Endothelial cell of umbilical vein (primary cell): ENCODE data around the gene BCL10. TPM values are rescaled to one million over a fixed set of nuclear protein-coding genes. Genes with fewer than 3 reads are reported as not detected.

ENCODE experiments used
- BruUV-seq: library from RNA; stranded (reverse); fragments of 400-500 nt; replicated peaks from 2 replicates; lab custom pipeline; 2021; lab: Mats Ljungman, UMichigan
- CTCF ChIA-PET: fragments of 300-600, 350-600 bp; sonication (Branson Sonifier 250); formaldehyde crosslinking; loops from one replicate; lab custom pipeline; 2021; ENCODE audit warnings: antibody characterized with exemption, inconsistent platforms; lab: Charles Lee
- POLR2A ChIA-PET: fragments of 300-600, 350-600 bp; sonication (Branson Sonifier 250); formaldehyde crosslinking; loops from one replicate; lab custom pipeline; 2021; ENCODE audit warnings: antibody characterized with exemption, inconsistent platforms; lab: Charles Lee
- DNase-seq: peaks from one replicate; pipeline ENCODE4 v3.0.0-alpha.2; 2011; ENCODE audit warnings: low read depth, low spot score
- FAIRE-seq: peaks from 2 replicates; lab custom pipeline; 2011; peaks lifted over from hg19 to GRCh38; lab: Jason Lieb, UNC
- H2AFZ ChIP-seq: 2 replicates; pipeline ENCODE4 v1.6.0; 2012; ENCODE audit warnings: low read depth, low read length, control low read depth, inconsistent platforms
- H3K27ac ChIP-seq: 2 replicates; pipeline ENCODE4 v1.5.1; 2011; ENCODE audit warnings: low read depth, mild to moderate bottlenecking, control low read depth, low read length, moderate library complexity; ENCODE audit not compliant: insufficient read depth
- H3K27me3 ChIP-seq, 2 experiments: 2 replicates each; pipeline versions ENCODE4 v1.6.0 to v1.6.1; 2011; ENCODE audit warnings: low read length in 2 of 2, mixed read lengths in 1 of 2; ENCODE audit not compliant: control insufficient read depth in 2 of 2, insufficient read depth in 2 of 2
- H3K36me3 ChIP-seq, 2 experiments: 2 replicates in 1 of 2; 3 replicates in 1 of 2; pipeline ENCODE4 v1.5.1; 2011; ENCODE audit warnings: low read length in 2 of 2, mild to moderate bottlenecking in 1 of 2, moderate library complexity in 1 of 2; ENCODE audit not compliant: control insufficient read depth in 2 of 2, insufficient read depth in 2 of 2; ENCODE audit errors: extremely low read depth in 1 of 2
- H3K4me1 ChIP-seq: 3 replicates; pipeline ENCODE4 v1.5.1; 2011; ENCODE audit warnings: mild to moderate bottlenecking, low read length; ENCODE audit not compliant: control insufficient read depth, insufficient read depth; ENCODE audit errors: extremely low read depth
- H3K4me2 ChIP-seq: 2 replicates; pipeline ENCODE4 v1.6.1; 2011; ENCODE audit warnings: low read length, control low read depth, mixed read lengths; ENCODE audit not compliant: insufficient read depth
- H3K4me3 ChIP-seq, 3 experiments: fragments of 200-600 bp in 1 of 3; sonication (generic), shearing (Covaris generic) in 1 of 3; replicated peaks in 1 of 3; 2 replicates each; pipeline ENCODE4 v1.5.1; 2011 to 2016; ENCODE audit warnings: control low read depth in 3 of 3, low read length in 3 of 3, mild to moderate bottlenecking in 2 of 3, inconsistent platforms in 1 of 3, low read depth in 1 of 3, moderate library complexity in 1 of 3; ENCODE audit not compliant: insufficient read depth in 1 of 3
- H3K79me2 ChIP-seq: 2 replicates; pipeline ENCODE4 v1.6.0; 2012; ENCODE audit warnings: low read length, inconsistent platforms; ENCODE audit not compliant: control insufficient read depth, insufficient read depth
- H3K9ac ChIP-seq: replicated peaks from 2 replicates; pipeline ENCODE3; 2011; ENCODE audit warnings: low read length, control low read depth; ENCODE audit not compliant: insufficient read depth; ENCODE audit errors: extremely low read depth
- H3K9me1 ChIP-seq: replicated peaks from 3 replicates; pipeline ENCODE4 v1.6.0; 2011; ENCODE audit warnings: mild to moderate bottlenecking, low read length; ENCODE audit not compliant: control insufficient read depth, insufficient read depth; ENCODE audit errors: extremely low read depth
- H3K9me3 ChIP-seq: replicated peaks from 2 replicates; pipeline ENCODE4 v1.5.1; 2012; ENCODE audit warnings: low read length, inconsistent platforms; ENCODE audit not compliant: control insufficient read depth, insufficient read depth
- H4K20me1 ChIP-seq: replicated peaks from 2 replicates; pipeline ENCODE3; 2011; ENCODE audit warnings: mild to moderate bottlenecking, low read length; ENCODE audit not compliant: control insufficient read depth, insufficient read depth; ENCODE audit errors: extremely low read depth
- EZH2 ChIP-seq: IDR thresholded peaks from 2 replicates; pipeline ENCODE4 v1.6.1; 2012; ENCODE audit warnings: borderline replicate concordance, low read depth, mild to moderate bottlenecking, moderate library complexity, low read length, inconsistent platforms; ENCODE audit not compliant: severe bottlenecking
- FOS ChIP-seq: IDR thresholded peaks from 2 replicates; pipeline ENCODE4 v1.6.1; 2011; ENCODE audit warnings: mild to moderate bottlenecking, low read length, moderate library complexity, borderline replicate concordance; ENCODE audit not compliant: insufficient read depth
- GATA2 ChIP-seq: IDR thresholded peaks from 2 replicates; pipeline ENCODE4 v1.7.0; 2011; ENCODE audit warnings: low read depth, mild to moderate bottlenecking, moderate library complexity, mixed read lengths, low read length; ENCODE audit not compliant: insufficient read length, insufficient read depth
- JUN ChIP-seq: IDR thresholded peaks from 2 replicates; pipeline ENCODE4 v1.6.1; 2011; ENCODE audit warnings: borderline replicate concordance, low read depth; ENCODE audit not compliant: insufficient read length, insufficient read depth
- MYC ChIP-seq: IDR thresholded peaks from one replicate; pipeline ENCODE4 v1.6.1; 2011; ENCODE audit warnings: mild to moderate bottlenecking, low read depth, low read length
- POLR2A ChIP-seq: IDR thresholded peaks from 2 replicates; pipeline ENCODE4 v1.6.1; 2012; ENCODE audit warnings: low read depth, mild to moderate bottlenecking, control low read depth, low read length
- POLR2AphosphoS5 ChIP-seq: IDR thresholded peaks from 2 replicates; pipeline ENCODE4 v1.6.1; 2012; ENCODE audit warnings: low read depth, mild to moderate bottlenecking, control low read depth, low read length, moderate library complexity; ENCODE audit not compliant: insufficient read depth
- dilution Hi-C: fragments of 300-500 bp; cut with MboI; formaldehyde crosslinking; loops from one replicate; pipeline ENCODE4 v1.15.0; 2019; ENCODE audit warnings: low sequenced_read_pairs; ENCODE audit not compliant: extremely low pct_ligation_motif_present
- intact Hi-C: fragments of 100-400 bp; cut with micrococcal nuclease; formaldehyde crosslinking; loops from one replicate; pipeline ENCODE4 v1.10.0; 2022
- polyA plus RNA-seq, 4 experiments: library from polyadenylated mRNA; depleted of rRNA in 3 of 4; stranded (reverse) in 3 of 4; unstranded in 1 of 4; fragments of >200 nt; gene quantifications; 2 replicates each; pipeline versions ENCODE4 v1.2.1 to v1.2.3, GENCODE V29; 2011 to 2012; ENCODE audit warnings: missing spikeins in 1 of 4
- total RNA-seq: library from RNA; stranded (reverse); gene quantifications from 2 replicates; pipeline ENCODE4 v1.2.3, GENCODE V29; 2021
- TF ChIP-seq, protein P1 (sequence below): IDR thresholded peaks from 2 replicates; pipeline ENCODE4 v1.6.1; 2011; ENCODE audit not compliant: insufficient read depth, insufficient read length
- TF ChIP-seq, protein P2 (sequence below), 2 donors: IDR thresholded peaks; 1 replicate in 1 of 2; 2 replicates in 1 of 2; pipeline ENCODE4 v1.5.1; 2011; ENCODE audit warnings: low read length in 2 of 2, mild to moderate bottlenecking in 2 of 2, moderate library complexity in 2 of 2, control low read depth in 1 of 2, inconsistent platforms in 1 of 2, low read depth in 1 of 2; ENCODE audit not compliant: insufficient read depth in 1 of 2; ENCODE audit errors: extremely low read depth in 1 of 2

The BCL10 gene
- total and polyA plus RNA-seq, 2 donors (not counting 3 experiments of a cell fraction or from before 2014, with no cell fraction given), result 16.1 to 78.6 TPM

- Histone ChIP-seq H3K9me3 (no peaks in the 10 kb centered on the region), H3K27ac (no peak overlapping the region), H2AFZ (no peak overlapping the region), H3K4me1 (peaks cover 13% of the 10 kb centered on the region), H3K79me2 (no peaks in the 10 kb centered on the region), H3K36me3 (no peaks in the 10 kb centered on the region), H3K9ac (no peak overlapping the region), H3K9me1 (no peaks in the 10 kb centered on the region), H3K4me3 (no peak overlapping the region), H4K20me1 (no peaks in the 10 kb centered on the region), H3K4me2 (no peak overlapping the region), H3K27me3 (no peaks in the 10 kb centered on the region)
- TF ChIP-seq FOS (no peak), POLR2AphosphoS5 (no peak), EZH2 (no peak), GATA2 (no peak), POLR2A (no peak), MYC (no peak), JUN (no peak)
- TF ChIP-seq, protein P1, sequence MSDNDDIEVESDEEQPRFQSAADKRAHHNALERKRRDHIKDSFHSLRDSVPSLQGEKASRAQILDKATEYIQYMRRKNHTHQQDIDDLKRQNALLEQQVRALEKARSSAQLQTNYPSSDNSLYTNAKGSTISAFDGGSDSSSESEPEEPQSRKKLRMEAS, result no peak
- TF ChIP-seq, protein P2, sequence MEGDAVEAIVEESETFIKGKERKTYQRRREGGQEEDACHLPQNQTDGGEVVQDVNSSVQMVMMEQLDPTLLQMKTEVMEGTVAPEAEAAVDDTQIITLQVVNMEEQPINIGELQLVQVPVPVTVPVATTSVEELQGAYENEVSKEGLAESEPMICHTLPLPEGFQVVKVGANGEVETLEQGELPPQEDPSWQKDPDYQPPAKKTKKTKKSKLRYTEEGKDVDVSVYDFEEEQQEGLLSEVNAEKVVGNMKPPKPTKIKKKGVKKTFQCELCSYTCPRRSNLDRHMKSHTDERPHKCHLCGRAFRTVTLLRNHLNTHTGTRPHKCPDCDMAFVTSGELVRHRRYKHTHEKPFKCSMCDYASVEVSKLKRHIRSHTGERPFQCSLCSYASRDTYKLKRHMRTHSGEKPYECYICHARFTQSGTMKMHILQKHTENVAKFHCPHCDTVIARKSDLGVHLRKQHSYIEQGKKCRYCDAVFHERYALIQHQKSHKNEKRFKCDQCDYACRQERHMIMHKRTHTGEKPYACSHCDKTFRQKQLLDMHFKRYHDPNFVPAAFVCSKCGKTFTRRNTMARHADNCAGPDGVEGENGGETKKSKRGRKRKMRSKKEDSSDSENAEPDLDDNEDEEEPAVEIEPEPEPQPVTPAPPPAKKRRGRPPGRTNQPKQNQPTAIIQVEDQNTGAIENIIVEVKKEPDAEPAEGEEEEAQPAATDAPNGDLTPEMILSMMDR (IDR thresholded peaks at IDR 0.05; ENCODE audit: extremely low read depth in 1 of 2, insufficient read depth in 1 of 2, low read depth in 1 of 2, low read length in 2 of 2), result no peak
- CTCF ChIA-PET, result interaction anchor here (0.7 to 1.7 kb wide), 3 partner anchors 9 to 339 kb away, joined by 3 to 5 read pairs (median 4); no protein-coding TSS in a partner anchor
- no TSS peak for BruUV-seq
- POLR2A ChIA-PET, result no interaction called here
- no peak for FAIRE-seq
- no peak for DNase-seq
- intact Hi-C loops, result no loop called here
- dilution Hi-C loops, result no loop called here
These were observed 7.2 kb upstream of the BCL10 start for GRCh38 chr1:85283475-85284199.
